ES-I3 (cell line): ENCODE measurements around the gene AGAP1.

ENCODE experiments used
- H3K36me3 ChIP-seq: 2 replicates; pipeline ENCODE4 v1.6.1; 2013; ENCODE audit warnings: mild to moderate bottlenecking, low read length, control low read depth, moderate library complexity; ENCODE audit not compliant: insufficient read depth
- H3K4me1 ChIP-seq: 2 replicates; pipeline ENCODE4 v1.6.1; 2013; ENCODE audit warnings: mild to moderate bottlenecking, control low read depth, low read length; ENCODE audit not compliant: insufficient read depth
- H3K9ac ChIP-seq: 2 replicates; pipeline ENCODE4 v1.6.1; 2013; ENCODE audit warnings: low read depth, mild to moderate bottlenecking, low read length, moderate library complexity
- H3K9me3 ChIP-seq: 2 replicates; pipeline ENCODE4 v1.6.1; 2013; ENCODE audit warnings: mild to moderate bottlenecking, low read length, moderate library complexity; ENCODE audit not compliant: control insufficient read depth, insufficient read depth

Gene AGAP1

GRCh38 chr2:235508371-235509160 lies 14.7 kb downstream of the AGAP1 start:
- Histone ChIP-seq H3K9ac (no peak overlapping the region), H3K36me3 (no peaks in the 10 kb centered on the region), H3K4me1 (peaks cover 25% of the 10 kb centered on the region), H3K9me3 (no peaks in the 10 kb centered on the region)

- no peak overlapping the region for H3K9ac ChIP-seq
- H3K4me1 ChIP-seq: peaks cover 15% of the 10 kb centered on the region
- H3K36me3 ChIP-seq: no peaks in the 10 kb centered on the region
- H3K9me3 ChIP-seq: no peaks in the 10 kb centered on the region
Measured at GRCh38 chr2:235510318-235510717, 16.5 kb downstream of the AGAP1 start.

GRCh38 chr2:235511187-235511661 lies 17.4 kb downstream of the AGAP1 start:
- Histone ChIP-seq H3K4me1 (peaks cover 12% of the 10 kb centered on the region), H3K9me3 (0 out of 2 replicates have a peak, but pooled peaks cover 2% of the 10 kb centered on the region), H3K36me3 (no peaks in the 10 kb centered on the region), H3K9ac (no peak overlapping the region)

- Histone ChIP-seq H3K4me1 (peaks cover 6% of the 10 kb centered on the region), H3K36me3 (no peaks in the 10 kb centered on the region), H3K9ac (no peak overlapping the region), H3K9me3 (0 out of 2 replicates have a peak, but pooled peaks cover 2% of the 10 kb centered on the region)
Measured at GRCh38 chr2:235511751-235512698, 18.2 kb downstream of the AGAP1 start.

GRCh38 chr2:235512699-235513053 lies 18.8 kb downstream of the AGAP1 start:
- Histone ChIP-seq H3K9me3 (0 out of 2 replicates have a peak, but pooled peaks cover 2% of the 10 kb centered on the region), H3K36me3 (no peaks in the 10 kb centered on the region), H3K9ac (no peak overlapping the region), H3K4me1 (peaks cover 6% of the 10 kb centered on the region)

- H3K9me3 ChIP-seq: 0 out of 2 replicates have a peak, but pooled peaks cover 2% of the 10 kb centered on the region
- no peak overlapping the region for H3K9ac ChIP-seq
- no peaks in the 10 kb centered on the region for H3K36me3 ChIP-seq
- peaks cover 11% of the 10 kb centered on the region for H3K4me1 ChIP-seq
Measured at GRCh38 chr2:235513984-235514626, 20.3 kb downstream of the AGAP1 start.

- Histone ChIP-seq H3K4me1 (peaks cover 11% of the 10 kb centered on the region), H3K36me3 (no peaks in the 10 kb centered on the region), H3K9ac (no peak overlapping the region), H3K9me3 (0 out of 2 replicates have a peak, but pooled peaks cover 2% of the 10 kb centered on the region)
Measured at GRCh38 chr2:235514627-235515363, 21.0 kb downstream of the AGAP1 start.

- H3K9ac ChIP-seq: no peak overlapping the region
- H3K4me1 ChIP-seq: peaks cover 11% of the 10 kb centered on the region
- H3K36me3 ChIP-seq: no peaks in the 10 kb centered on the region
- 0 out of 2 replicates have a peak, but pooled peaks cover 2% of the 10 kb centered on the region for H3K9me3 ChIP-seq
Measured at GRCh38 chr2:235515364-235515742, 21.5 kb downstream of the AGAP1 start.

- H3K9ac ChIP-seq: no peak overlapping the region
- H3K4me1 ChIP-seq: peaks cover 11% of the 10 kb centered on the region
- 0 out of 2 replicates have a peak, but pooled peaks cover 2% of the 10 kb centered on the region for H3K9me3 ChIP-seq
- H3K36me3 ChIP-seq: no peaks in the 10 kb centered on the region
Measured at GRCh38 chr2:235515821-235516220, 22.0 kb downstream of the AGAP1 start.

GRCh38 chr2:235516257-235516656 lies 22.4 kb downstream of the AGAP1 start:
- Histone ChIP-seq H3K9me3 (0 out of 2 replicates have a peak, but pooled peaks cover 2% of the 10 kb centered on the region), H3K4me1 (peaks cover 11% of the 10 kb centered on the region), H3K9ac (no peak overlapping the region), H3K36me3 (no peaks in the 10 kb centered on the region)

- Histone ChIP-seq H3K36me3 (no peaks in the 10 kb centered on the region), H3K4me1 (peaks cover 5% of the 10 kb centered on the region), H3K9ac (no peak overlapping the region), H3K9me3 (0 out of 2 replicates have a peak, but pooled peaks cover 2% of the 10 kb centered on the region)
Measured at GRCh38 chr2:235518322-235519090, 24.7 kb downstream of the AGAP1 start.

GRCh38 chr2:235520787-235521186 lies 26.9 kb downstream of the AGAP1 start:
- H3K9me3 ChIP-seq: 0 out of 2 replicates have a peak, but pooled peaks cover under 1% of the 10 kb centered on the region
- no peaks in the 10 kb centered on the region for H3K36me3 ChIP-seq

GRCh38 chr2:235521844-235522243 lies 28.0 kb downstream of the AGAP1 start:
- peaks cover 5% of the 10 kb centered on the region for H3K4me1 ChIP-seq
- H3K9ac ChIP-seq: no peak overlapping the region
- H3K36me3 ChIP-seq: no peaks in the 10 kb centered on the region
- no peaks in the 10 kb centered on the region for H3K9me3 ChIP-seq

More at GRCh38 chr2:235520787-235521186, 26.9 kb downstream of the AGAP1 start:
- peaks cover 5% of the 10 kb centered on the region for H3K4me1 ChIP-seq
- H3K9ac ChIP-seq: no peak overlapping the region
